Mammary epithelial cell (primary cell): ENCODE data around the gene TMEM154.

ENCODE experiments used
- EZH2 ChIP-seq: IDR thresholded peaks from 2 replicates; pipeline ENCODE4 v1.6.1; 2012; ENCODE audit warnings: low read length, inconsistent platforms, borderline replicate concordance
- TF ChIP-seq, protein P1 (sequence below), 2 donors: IDR thresholded peaks in 1 of 2; conservative IDR thresholded peaks in 1 of 2; 2 replicates each; pipeline ENCODE4 v1.5.1; 2011 to 2012; ENCODE audit warnings: inconsistent platforms in 2 of 2, low read length in 2 of 2, mild to moderate bottlenecking in 2 of 2, control low read depth in 1 of 2, low read depth in 1 of 2; ENCODE audit not compliant: insufficient read depth in 1 of 2; ENCODE audit errors: extremely low read depth in 1 of 2

DNA sequence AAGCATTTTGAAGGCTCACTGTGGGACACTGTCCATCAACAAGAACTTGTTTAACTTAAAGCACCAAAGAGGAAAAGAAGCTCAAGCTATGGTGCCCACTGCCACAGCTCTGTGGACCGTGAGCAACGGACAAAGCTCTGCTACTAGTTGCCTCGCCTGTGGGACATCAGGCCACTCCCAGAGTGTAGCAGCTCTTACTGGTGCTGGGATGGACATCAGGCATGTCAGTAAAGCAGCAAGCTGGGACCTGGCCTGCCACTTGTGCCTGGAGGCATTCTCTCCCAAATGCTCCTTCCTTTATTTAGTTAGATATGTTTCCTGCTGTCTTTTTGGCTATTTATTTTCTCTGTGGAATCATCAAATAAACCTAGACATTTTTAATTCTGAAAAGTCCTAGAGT, 46.7 kb downstream of the TMEM154 start:
- TF ChIP-seq, protein P1, sequence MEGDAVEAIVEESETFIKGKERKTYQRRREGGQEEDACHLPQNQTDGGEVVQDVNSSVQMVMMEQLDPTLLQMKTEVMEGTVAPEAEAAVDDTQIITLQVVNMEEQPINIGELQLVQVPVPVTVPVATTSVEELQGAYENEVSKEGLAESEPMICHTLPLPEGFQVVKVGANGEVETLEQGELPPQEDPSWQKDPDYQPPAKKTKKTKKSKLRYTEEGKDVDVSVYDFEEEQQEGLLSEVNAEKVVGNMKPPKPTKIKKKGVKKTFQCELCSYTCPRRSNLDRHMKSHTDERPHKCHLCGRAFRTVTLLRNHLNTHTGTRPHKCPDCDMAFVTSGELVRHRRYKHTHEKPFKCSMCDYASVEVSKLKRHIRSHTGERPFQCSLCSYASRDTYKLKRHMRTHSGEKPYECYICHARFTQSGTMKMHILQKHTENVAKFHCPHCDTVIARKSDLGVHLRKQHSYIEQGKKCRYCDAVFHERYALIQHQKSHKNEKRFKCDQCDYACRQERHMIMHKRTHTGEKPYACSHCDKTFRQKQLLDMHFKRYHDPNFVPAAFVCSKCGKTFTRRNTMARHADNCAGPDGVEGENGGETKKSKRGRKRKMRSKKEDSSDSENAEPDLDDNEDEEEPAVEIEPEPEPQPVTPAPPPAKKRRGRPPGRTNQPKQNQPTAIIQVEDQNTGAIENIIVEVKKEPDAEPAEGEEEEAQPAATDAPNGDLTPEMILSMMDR (conservative IDR thresholded peaks at IDR 0.05 in 1 of 2, IDR thresholded peaks at IDR 0.05 in 1 of 2; ENCODE audit: extremely low read depth in 1 of 2, insufficient read depth in 1 of 2, low read depth in 1 of 2, low read length in 2 of 2), result no peak
- no peak for TF ChIP-seq EZH2
